ENCODE results near the gene NACA2. TPM values are rescaled to one million over a fixed set of nuclear protein-coding genes. Genes with fewer than 3 reads are reported as not detected.
"Not testable (repeated sequence)": the region's sequence is repeated elsewhere in the genome, so short reads cannot be mapped to it uniquely, and the experiment has no call there.

Gene NACA2
- total and polyA plus RNA-seq, 2 of the 8 experiments (the other 6 are each of a cell fraction or from before 2014, with no cell fraction given), result not detected

- TF ChIP-seq EZH2 (IDR thresholded peaks at IDR 0.05; ENCODE audit: low read depth, low read length, severe bottlenecking), result no peak
- no peak for TF ChIP-seq ATF3 (IDR thresholded peaks at IDR 0.05; ENCODE audit: insufficient read depth, low read depth, low read length)
Observed at GRCh38 chr17:61587242-61587641, 3.8 kb downstream of the NACA2 start (continued).

- H3K4me3 ChIP-seq (ENCODE audit: extremely low read depth in 1 of 4, insufficient read depth in 2 of 4, low read depth in 3 of 4, low read length in 4 of 4); H3K23me2 ChIP-seq (ENCODE audit: low read depth, low read length); H3K18ac ChIP-seq (ENCODE audit: extremely low read depth, low read length); H2BK20ac ChIP-seq (ENCODE audit: low read length); H3K27me3 ChIP-seq (replicated peaks in 1 of 4; ENCODE audit: control insufficient read depth in 3 of 4, extremely low read depth in 1 of 4, insufficient read depth in 3 of 4, low read length in 3 of 4); H2BK15ac ChIP-seq (ENCODE audit: low read length); H2BK12ac ChIP-seq (ENCODE audit: low read depth, low read length); H3K56ac ChIP-seq (replicated peaks; ENCODE audit: insufficient read length, low read depth, low read length); H3K4ac ChIP-seq (replicated peaks; ENCODE audit: insufficient read length, low read depth, low read length); FAIRE-seq; H3K14ac ChIP-seq (ENCODE audit: insufficient read length); H4K5ac ChIP-seq (ENCODE audit: insufficient read length, low read depth, low read length); POLR2A ChIA-PET (ENCODE audit: partially characterized antibody); H3K79me1 ChIP-seq (ENCODE audit: low read depth, low read length); H3K79me2 ChIP-seq (ENCODE audit: control insufficient read depth in 1 of 2, insufficient read depth in 2 of 2, low read length in 2 of 2); H4K91ac ChIP-seq (replicated peaks; ENCODE audit: insufficient read length, low read length); H3K4me2 ChIP-seq (ENCODE audit: insufficient read depth in 1 of 2, low read depth in 2 of 2, low read length in 2 of 2); DNase-seq (ENCODE audit: low read depth in 1 of 2, low spot score in 2 of 2); H2AK5ac ChIP-seq (ENCODE audit: low read depth, low read length); H2BK120ac ChIP-seq (replicated peaks; ENCODE audit: low read depth, low read length); H3K27ac ChIP-seq (ENCODE audit: low read depth, low read length); H3K9ac ChIP-seq (replicated peaks in 1 of 4; ENCODE audit: extremely low read depth in 1 of 4, low read depth in 3 of 4, low read length in 3 of 4); H3K9me3 ChIP-seq (ENCODE audit: insufficient read depth in 2 of 2, low read depth in 1 of 2, low read length in 1 of 2); H3K4me1 ChIP-seq (replicated peaks in 1 of 4; ENCODE audit: control insufficient read depth in 3 of 4, insufficient read depth in 4 of 4, low read length in 3 of 4); H2AFZ ChIP-seq (ENCODE audit: low read length); H4K20me1 ChIP-seq (replicated peaks in 1 of 2; ENCODE audit: control insufficient read depth in 1 of 2, insufficient read depth in 2 of 2, low read length in 2 of 2); H2BK5ac ChIP-seq (ENCODE audit: low read depth, low read length); H4K8ac ChIP-seq (ENCODE audit: extremely low read depth, insufficient read depth, low read length); H3K36me3 ChIP-seq (ENCODE audit: control insufficient read depth in 2 of 4, insufficient read depth in 4 of 4, low read length in 3 of 4); H3K23ac ChIP-seq (ENCODE audit: insufficient read length): not testable (repeated sequence)
- CTCF ChIA-PET (ENCODE audit: partially characterized antibody), result interaction anchor here (0.6 to 2.2 kb wide), 4 partner anchors 12 to 51 kb away, joined by 3 to 7 read pairs (median 4); no protein-coding TSS in a partner anchor
- 88% methylated on average over 3 of the region's 3 CpGs; no CpG with 5 or more reads in 1 of the 2 experiments for WGBS, 2 experiments (ENCODE audit: extremely low coverage in 1 of 2, insufficient coverage in 1 of 2, insufficient read length in 1 of 2, insufficient replicate concordance in 2 of 2, low coverage in 1 of 2, low lambda C conversion rate in 2 of 2, missing lambda C conversion rate in 1 of 2)
Observed at GRCh38 chr17:61586622-61587021, 4.4 kb downstream of the NACA2 start.
